T-cell (primary cell): ENCODE data around the gene FAU. TPM values are rescaled to one million over a fixed set of nuclear protein-coding genes. Genes with fewer than 3 reads are reported as not detected.

Experiments
- ATAC-seq, 4 experiments: fragments of 200-7000 bp in 3 of 4; fragments of 150-1000 bp in 1 of 4; cut with Tn5 transposase; replicated peaks in 1 of 4; 1 replicate in 3 of 4; 2 replicates in 1 of 4; pipeline ENCODE4 v1.10.0; 2021; ENCODE audit warnings: moderate library complexity in 3 of 4, mild to moderate bottlenecking in 2 of 4, moderate number of reproducible peaks in 1 of 4
- CTCF ChIA-PET, 2 donors: fragments of 300-600 bp; sonication (Branson Sonifier 250); formaldehyde crosslinking; loops; one replicate each; lab custom pipeline; 2022; ENCODE audit warnings: antibody characterized with exemption in 2 of 2; lab: Charles Lee
- POLR2A ChIA-PET, 2 donors: fragments of 300-600 bp; sonication (Branson Sonifier 250); formaldehyde crosslinking; loops; one replicate each; lab custom pipeline; 2022; ENCODE audit warnings: antibody characterized with exemption in 2 of 2; lab: Charles Lee
- DNase-seq, 35 experiments: peaks; one replicate each; pipeline versions ENCODE4 v3.0.0 to v3.0.0-alpha.2; 2013 to 2023
- H3K27ac ChIP-seq: one replicate; pipeline ENCODE4 v1.5.1; 2013; ENCODE audit warnings: low read length
- H3K27me3 ChIP-seq, 2 experiments: replicated peaks in 1 of 2; 1 replicate in 1 of 2; 2 replicates in 1 of 2; pipeline versions ENCODE4 v1.6.1 to v1.7.0; 2013; ENCODE audit warnings: low read length in 1 of 2, mixed read lengths in 1 of 2; ENCODE audit not compliant: control insufficient read depth in 2 of 2, insufficient read depth in 2 of 2; ENCODE audit errors: extremely low read depth in 1 of 2
- H3K36me3 ChIP-seq, 2 donors: 1 replicate in 1 of 2; 2 replicates in 1 of 2; pipeline versions ENCODE4 v1.6.1 to v1.7.0; 2013; ENCODE audit warnings: low read length in 1 of 2; ENCODE audit not compliant: control insufficient read depth in 2 of 2, insufficient read depth in 1 of 2; ENCODE audit errors: extremely low read depth in 1 of 2
- H3K4me1 ChIP-seq, 2 experiments: 1 replicate in 1 of 2; 2 replicates in 1 of 2; pipeline versions ENCODE4 v1.6.1 to v1.7.0; 2013; ENCODE audit warnings: low read length in 2 of 2, mixed read lengths in 1 of 2; ENCODE audit not compliant: insufficient read depth in 2 of 2, control insufficient read depth in 1 of 2; ENCODE audit errors: extremely low read depth in 1 of 2
- H3K4me3 ChIP-seq, 2 donors: 1 replicate in 1 of 2; 2 replicates in 1 of 2; pipeline versions ENCODE4 v1.5.1 to v1.7.0; 2013; ENCODE audit warnings: mild to moderate bottlenecking in 2 of 2, low read length in 1 of 2, moderate library complexity in 1 of 2; ENCODE audit not compliant: control insufficient read depth in 1 of 2; ENCODE audit errors: extremely low read depth in 1 of 2
- H3K9me3 ChIP-seq: 2 replicates; pipeline ENCODE4 v1.7.0; 2013
- H3K27ac Mint-ChIP-seq, 2 donors: one replicate each; pipeline ENCODE4 v1.8.0; 2020 to 2021; ENCODE audit warnings: mild to moderate bottlenecking in 2 of 2, mixed read lengths in 2 of 2
- H3K27me3 Mint-ChIP-seq, 2 donors: one replicate each; pipeline ENCODE4 v1.8.0; 2021 to 2022; ENCODE audit warnings: mixed read lengths in 2 of 2
- H3K36me3 Mint-ChIP-seq: one replicate; pipeline ENCODE4 v1.8.0; 2021; ENCODE audit warnings: mixed read lengths
- H3K4me1 Mint-ChIP-seq, 3 donors: one replicate each; pipeline ENCODE4 v1.8.0; 2020 to 2022; ENCODE audit warnings: mixed read lengths in 3 of 3, mild to moderate bottlenecking in 1 of 3
- H3K4me3 Mint-ChIP-seq, 3 donors: one replicate each; pipeline ENCODE4 v1.8.0; 2020 to 2022; ENCODE audit warnings: mild to moderate bottlenecking in 3 of 3, mixed read lengths in 3 of 3, moderate library complexity in 3 of 3
- H3K9me3 Mint-ChIP-seq, 3 donors: one replicate each; pipeline ENCODE4 v1.8.0; 2020 to 2022; ENCODE audit warnings: mixed read lengths in 3 of 3
- WGBS: methylation state at CpG from one replicate; pipeline ENCODE4 v1.1.5; 2013; ENCODE audit warnings: missing lambda C conversion rate; ENCODE audit not compliant: insufficient coverage; 5-methylcytosine and 5-hydroxymethylcytosine counted together
- total RNA-seq, 35 experiments: library from RNA in 6 of 35; stranded (reverse) in 6 of 35; fragments of 120-200 nt in 1 of 35; gene quantifications; one replicate each; pipeline versions ENCODE4 v1.2.1 to v1.2.4 and lab custom pipeline; 2013 to 2026

FAU gene
- total RNA-seq, 5 donors from 2014 or later (not counting 1 experiment from before 2014, with no cell fraction given): 1,477 to 1,924 (median 1,724) TPM

GRCh38 chr11:65083834-65084597 lies 37.9 kb downstream of the FAU start, which contains the start of the genes CDCA5 and ZFPL1:
CDCA5 (minus strand) TSS chr11:65084040; CDS start chr11:65083978, 62 bp downstream.
ZFPL1 (plus strand) TSS chr11:65084222; CDS start chr11:65084699, 477 bp downstream.
- peak within 1 kb of the TSS; percentile 88 to 93 (median 89) for H3K4me3 Mint-ChIP-seq
- H3K4me1 Mint-ChIP-seq: peaks cover 26 to 34% (median 30%) of the 10 kb centered on the region in 3 donors
- peak within 1 kb of the TSS; percentile 96 for H3K27ac Mint-ChIP-seq
- ATAC-seq (peak; percentile 87 to 92 (median 91)), DNase-seq (peak; percentile 91 to 98 (median 95))
- H3K9me3 Mint-ChIP-seq: no peaks in the 10 kb centered on the region
- peaks cover 13% of the 10 kb centered on the region for H3K36me3 Mint-ChIP-seq
- ChIA-PET CTCF (interaction anchor here in 1 of 2 donors (0.6 to 1.6 kb wide), 2 partner anchors 38 to 60 kb away, joined by 3 to 6 read pairs; partner anchors contain the start of genes FAU and MRPL49), POLR2A (interaction anchor here in 1 of 2 donors (0.6 kb wide), 1 partner anchor 573 kb away, joined by 3 read pairs; no protein-coding TSS in a partner anchor)
- Histone ChIP-seq H3K27ac (peak within 1 kb of the TSS; percentile 92), H3K4me1 (peaks cover 11 to 22% of the 10 kb centered on the region in 2 experiments), H3K9me3 (no peaks in the 10 kb centered on the region), H3K27me3 (no peaks in the 10 kb centered on the region), H3K36me3 (peaks cover 15 to 35% of the 10 kb centered on the region in 2 donors), H3K4me3 (peak within 1 kb of the TSS; percentile 83 to 89)
- H3K27me3 Mint-ChIP-seq: no peaks in the 10 kb centered on the region
- WGBS: under 1% methylated on average over 71 of the region's 79 CpGs

GRCh38 chr11:65083134-65083833 lies 38.6 kb downstream of the FAU start:
- 3% methylated on average over 8 of the region's 13 CpGs for WGBS
- peaks cover 11 to 27% of the 10 kb centered on the region in 2 experiments for H3K4me1 ChIP-seq

GRCh38 chr11:65078786-65079342 lies 43.1 kb downstream of the FAU start:
- Mint-ChIP-seq H3K4me1 (peaks cover 13 to 23% (median 19%) of the 10 kb centered on the region in 3 donors), H3K27me3 (no peaks in the 10 kb centered on the region), H3K36me3 (no peaks in the 10 kb centered on the region), H3K27ac (peak overlapping the region in 1 of 2 donors; percentile 81), H3K9me3 (no peaks in the 10 kb centered on the region), H3K4me3 (no peak overlapping the region)
- H3K9me3 ChIP-seq: no peaks in the 10 kb centered on the region
- no peak overlapping the region for H3K4me3 ChIP-seq
- no peak for DNase-seq
- POLR2A ChIA-PET: no interaction called here
- H3K36me3 ChIP-seq: no peaks in the 10 kb centered on the region
- no CpG with 5 or more reads among the region's 9 CpGs for WGBS
- no peak for ATAC-seq
- no peaks in the 10 kb centered on the region for H3K27me3 ChIP-seq
- H3K4me1 ChIP-seq: peaks cover 6 to 18% of the 10 kb centered on the region in 2 experiments
- CTCF ChIA-PET: interaction anchor here in 1 of 2 donors (0.6 kb wide), 1 partner anchor 45 kb away, joined by 5 read pairs; no protein-coding TSS in a partner anchor
- H3K27ac ChIP-seq: peak overlapping the region; percentile 52

More at GRCh38 chr11:65083134-65083833, 38.6 kb downstream of the FAU start:
- H3K27me3 ChIP-seq: no peaks in the 10 kb centered on the region
- peak overlapping the region; percentile 46 to 96 for H3K27ac Mint-ChIP-seq
- H3K36me3 ChIP-seq: peaks cover 13 to 28% of the 10 kb centered on the region in 2 donors
- H3K4me1 Mint-ChIP-seq: peaks cover 28 to 38% (median 35%) of the 10 kb centered on the region in 3 donors
- peak overlapping the region; percentile 88 to 93 (median 89) for H3K4me3 Mint-ChIP-seq
- H3K36me3 Mint-ChIP-seq: peaks cover 6% of the 10 kb centered on the region
- ChIA-PET CTCF (interaction anchor here (0.6 to 1.6 kb wide), 2 partner anchors 39 to 63 kb away, joined by 6 read pairs; partner anchors contain the start of genes FAU (in 1 of the 2) and MRPL49 (in 1 of the 2)), POLR2A (interaction anchor here in 1 of 2 donors (0.6 kb wide), 1 partner anchor 574 kb away, joined by 3 read pairs; no protein-coding TSS in a partner anchor)
- no peaks in the 10 kb centered on the region for H3K27me3 Mint-ChIP-seq
- DNase-seq (peak in 1 of 35 experiments; percentile 2), ATAC-seq (no peak)
- peak overlapping the region; percentile 92 for H3K27ac ChIP-seq
- no peaks in the 10 kb centered on the region for H3K9me3 Mint-ChIP-seq
- H3K9me3 ChIP-seq: no peaks in the 10 kb centered on the region
- H3K4me3 ChIP-seq: peak overlapping the region; percentile 83 to 89

- H3K9me3 Mint-ChIP-seq: no peaks in the 10 kb centered on the region
- 80% methylated on average over 1 of the region's 3 CpGs for WGBS
- no peak overlapping the region for H3K4me3 Mint-ChIP-seq
- POLR2A ChIA-PET: no interaction called here
- H3K36me3 ChIP-seq: no peaks in the 10 kb centered on the region
- peak; percentile 91 to 99 (median 98) for ATAC-seq
- no peaks in the 10 kb centered on the region for H3K36me3 Mint-ChIP-seq
- peak overlapping the region; percentile 52 for H3K27ac ChIP-seq
- CTCF ChIA-PET: no interaction called here
- H3K27me3 ChIP-seq: no peaks in the 10 kb centered on the region
- H3K9me3 ChIP-seq: no peaks in the 10 kb centered on the region
- H3K4me1 Mint-ChIP-seq: peaks cover 6 to 16% (median 14%) of the 10 kb centered on the region in 3 donors
- H3K27ac Mint-ChIP-seq: peak overlapping the region; percentile 71 to 81
- H3K4me1 ChIP-seq: peaks cover 1 to 11% of the 10 kb centered on the region in 2 experiments
- H3K27me3 Mint-ChIP-seq: no peaks in the 10 kb centered on the region
- DNase-seq: peak; percentile 35 to 85 (median 67)
- H3K4me3 ChIP-seq: no peak overlapping the region
Measured at GRCh38 chr11:65078151-65078550, 43.8 kb downstream of the FAU start.

GRCh38 chr11:65077451-65077850 lies 44.5 kb downstream of the FAU start:
- peaks cover 6 to 10% (median 10%) of the 10 kb centered on the region in 3 donors for H3K4me1 Mint-ChIP-seq
- Histone ChIP-seq H3K4me3 (no peak overlapping the region), H3K4me1 (peaks cover 0 to 9% of the 10 kb centered on the region in 2 experiments), H3K27me3 (no peaks in the 10 kb centered on the region), H3K27ac (no peak overlapping the region), H3K9me3 (no peaks in the 10 kb centered on the region), H3K36me3 (no peaks in the 10 kb centered on the region)
- no peak overlapping the region for H3K27ac Mint-ChIP-seq
- WGBS: 88% methylated on average over 3 of the region's 4 CpGs
- ChIA-PET POLR2A (no interaction called here), CTCF (no interaction called here)
- H3K9me3 Mint-ChIP-seq: no peaks in the 10 kb centered on the region
- H3K4me3 Mint-ChIP-seq: no peak overlapping the region
- no peaks in the 10 kb centered on the region for H3K36me3 Mint-ChIP-seq
- ATAC-seq: no peak
- H3K27me3 Mint-ChIP-seq: no peaks in the 10 kb centered on the region
- DNase-seq: no peak
